ENCODE results near the gene KRTAP24-1.

KRTAP24-1 gene, protein sequence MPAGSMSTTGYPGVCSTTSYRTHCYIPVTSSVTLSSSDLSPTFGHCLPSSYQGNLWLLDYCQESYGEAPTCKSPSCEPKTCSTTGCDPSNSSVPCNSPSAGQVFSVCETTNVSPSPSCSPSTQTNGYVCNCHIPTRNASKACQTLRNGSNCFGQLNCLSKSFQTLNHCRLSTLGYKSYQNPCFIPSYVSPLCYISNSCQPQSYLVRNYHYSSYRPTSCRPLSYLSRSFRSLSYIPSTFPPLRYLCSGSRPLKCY

DNA sequence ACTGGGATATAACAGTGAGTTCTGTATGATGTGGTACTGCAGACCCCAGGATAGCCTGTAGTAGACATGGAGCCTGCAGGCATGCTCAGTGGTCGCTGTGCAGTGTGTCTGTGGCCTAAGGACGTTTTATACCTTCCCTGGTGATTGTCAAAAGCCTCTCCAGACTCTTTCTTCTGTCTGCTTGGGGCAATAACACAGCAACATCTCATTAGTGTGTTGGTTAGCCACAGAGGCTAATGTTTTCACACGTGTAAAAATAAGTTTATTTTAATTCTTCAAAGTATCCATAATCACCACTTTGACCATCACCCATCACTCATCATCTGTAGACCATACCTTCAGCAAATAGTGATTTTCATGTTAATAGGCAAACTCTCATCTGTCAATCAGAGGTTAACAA is at the start of gene KRTAP24-1:
TSS of gene KRTAP24-1 (minus strand) at position 101 of the 400 bp plus-strand sequence. CDS start at position 83, 18 bp downstream.
- no peak for DNase-seq (ENCODE audit: low read depth)

DNA sequence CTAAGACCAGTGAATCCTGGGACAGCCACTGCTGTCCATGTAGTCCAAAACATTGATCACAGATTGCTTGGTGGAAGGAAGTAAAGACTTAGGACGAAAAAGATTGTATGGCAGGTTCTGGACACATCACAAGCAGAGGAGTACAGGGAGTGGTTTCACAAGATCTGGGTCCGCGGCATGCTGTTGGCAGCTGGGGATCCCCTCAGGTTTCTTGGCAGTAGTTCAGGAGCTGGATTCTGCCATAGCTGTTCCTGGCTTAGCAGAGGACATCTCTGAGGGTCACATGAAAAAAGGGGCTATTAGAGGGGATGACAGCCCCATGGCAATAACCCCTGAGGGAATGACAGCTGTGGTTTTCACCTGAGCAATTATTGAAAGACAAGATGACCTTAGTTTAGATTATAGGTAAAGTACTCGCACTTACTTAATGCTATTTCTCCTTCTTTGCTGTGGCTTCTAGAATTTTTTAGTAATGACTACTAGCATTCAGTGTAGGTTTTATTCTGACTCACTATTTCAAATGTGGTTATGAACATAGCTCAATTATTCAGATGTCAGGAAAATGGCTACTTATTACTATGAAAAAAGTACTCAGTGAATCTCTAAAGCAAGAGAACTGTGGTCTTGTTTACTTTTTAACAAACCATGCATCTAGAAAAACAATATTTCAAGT is 46.6 kb upstream of the KRTAP24-1 start:
- no peak for DNase-seq (ENCODE audit: low read depth)

DNA sequence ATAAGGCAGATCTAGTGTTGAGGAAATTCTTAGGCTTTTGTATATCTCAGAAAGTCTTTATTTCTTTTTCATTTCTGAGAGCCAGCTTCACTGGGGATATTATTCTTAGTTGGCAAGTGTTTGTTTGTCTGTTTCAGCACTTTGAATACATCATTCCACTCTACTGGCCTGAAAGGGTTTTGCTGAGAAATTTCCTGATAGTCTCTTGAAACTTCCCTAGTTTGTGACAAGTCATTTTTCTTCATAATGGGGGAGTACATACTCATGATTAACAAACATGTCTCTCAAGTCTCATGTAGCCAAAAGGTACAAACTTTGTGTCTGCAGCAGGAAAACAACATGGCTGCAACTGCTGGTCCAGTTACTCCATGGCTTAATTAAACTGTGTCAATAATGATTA is 43.6 kb upstream of the KRTAP24-1 start:
- no peak for DNase-seq (ENCODE audit: low read depth)

DNA sequence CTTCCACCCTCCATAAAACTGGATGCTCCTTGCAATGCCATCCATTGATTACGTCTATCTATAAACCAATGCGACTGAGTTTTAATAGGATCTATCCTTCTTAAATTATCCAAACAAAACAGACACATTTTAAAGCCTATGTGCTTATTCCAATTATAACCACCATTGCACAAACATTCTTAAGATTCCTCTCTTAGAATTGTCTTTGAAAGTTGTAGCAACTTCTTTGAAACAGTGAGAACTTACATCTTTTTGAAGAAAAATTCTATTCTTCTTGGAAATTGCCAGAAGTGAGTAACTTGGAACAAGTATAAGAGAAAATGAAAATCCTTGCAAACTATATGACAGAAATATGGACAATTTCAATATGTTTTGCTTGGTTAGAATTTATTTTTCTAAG is 37.5 kb upstream of the KRTAP24-1 start, which contains the start of gene KRTAP26-1:
TSS of gene KRTAP26-1 (minus strand) at position 101 of the 400 bp plus-strand sequence. CDS start 280 bp downstream, outside the sequence.
- no peak for DNase-seq (ENCODE audit: low read depth)

DNA sequence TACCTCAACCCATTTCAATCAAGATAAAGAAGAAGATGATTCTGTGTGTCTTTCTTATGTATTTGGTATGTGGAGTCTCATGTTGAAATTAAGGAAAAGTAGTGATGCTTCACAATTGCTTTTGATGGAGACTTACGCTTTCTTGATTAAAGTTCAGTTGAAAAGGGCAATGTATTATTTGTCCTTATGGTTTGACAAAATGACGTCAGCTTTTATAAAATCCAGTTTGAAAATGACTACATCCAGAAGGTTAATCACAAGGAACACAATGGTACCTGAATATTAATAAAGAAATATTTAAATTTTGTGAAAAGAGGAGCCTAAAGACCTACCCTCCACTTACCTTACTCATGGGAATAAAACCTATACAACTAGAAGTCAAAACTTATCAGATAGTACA is 33.0 kb upstream of the KRTAP24-1 start:
- DNase-seq (ENCODE audit: low read depth), result no peak

DNA sequence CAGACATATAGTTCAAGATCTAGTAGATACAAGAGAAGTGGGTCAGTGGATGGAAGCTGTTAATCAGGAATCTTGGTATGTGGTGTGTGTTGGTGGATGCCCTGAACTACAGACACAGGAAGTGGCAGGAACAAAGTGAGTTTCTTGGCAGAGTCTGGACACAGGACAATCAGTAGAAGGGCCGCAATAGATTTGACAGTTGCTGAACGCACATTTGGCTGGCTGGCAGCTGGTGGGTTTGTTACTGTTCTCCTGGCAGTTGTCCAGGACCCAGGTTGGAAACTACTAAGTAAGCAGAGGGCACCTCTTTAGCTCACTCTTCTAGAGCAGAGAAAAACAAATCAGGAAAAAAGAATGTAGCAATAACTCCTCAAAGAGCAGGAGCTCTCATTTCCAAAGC is 24.1 kb upstream of the KRTAP24-1 start:
- no peak for DNase-seq (ENCODE audit: low read depth)

DNA sequence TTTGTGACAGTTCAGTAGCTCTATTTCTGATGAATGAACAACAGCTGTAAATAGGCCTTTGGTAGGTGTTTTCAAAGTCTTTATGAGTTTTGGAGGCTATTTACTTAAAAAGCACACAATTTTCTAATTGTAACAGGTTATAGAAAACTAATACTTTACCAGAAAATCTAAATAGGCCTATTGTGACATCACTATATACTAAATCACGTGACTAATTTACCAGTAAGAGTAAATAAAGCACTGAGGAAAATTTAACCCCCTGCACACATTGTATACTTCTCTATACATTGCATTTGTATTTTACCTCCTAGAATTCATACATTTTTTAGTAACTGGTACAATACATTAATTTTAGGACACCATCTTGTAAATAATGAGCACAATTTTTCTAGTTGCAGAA is 22.4 kb upstream of the KRTAP24-1 start:
- DNase-seq (ENCODE audit: low read depth), result no peak

DNA sequence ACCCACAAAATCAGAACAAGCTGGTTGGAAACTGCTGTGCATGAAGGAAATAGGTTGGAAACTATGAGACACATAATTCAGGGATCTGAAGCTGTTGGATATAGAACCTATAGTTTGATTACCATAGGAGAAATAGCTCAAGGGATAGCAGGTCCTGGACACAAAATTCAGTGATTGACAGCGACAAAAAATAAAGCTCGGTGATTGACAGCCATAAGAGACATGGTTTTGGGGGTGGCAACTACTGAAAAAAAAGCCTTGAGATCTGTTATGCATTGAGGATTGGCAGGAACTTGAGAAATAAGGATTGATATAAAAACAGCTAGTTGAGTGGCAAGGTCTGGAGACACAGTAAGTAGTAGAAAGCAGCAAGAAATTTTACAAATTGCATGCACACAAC is 6.5 kb upstream of the KRTAP24-1 start, which contains the start of gene KRTAP25-1:
TSS of gene KRTAP25-1 (minus strand) at position 300 of the 400 bp plus-strand sequence. CDS start at position 276, 24 bp downstream.
- DNase-seq (ENCODE audit: low read depth), result no peak

DNA sequence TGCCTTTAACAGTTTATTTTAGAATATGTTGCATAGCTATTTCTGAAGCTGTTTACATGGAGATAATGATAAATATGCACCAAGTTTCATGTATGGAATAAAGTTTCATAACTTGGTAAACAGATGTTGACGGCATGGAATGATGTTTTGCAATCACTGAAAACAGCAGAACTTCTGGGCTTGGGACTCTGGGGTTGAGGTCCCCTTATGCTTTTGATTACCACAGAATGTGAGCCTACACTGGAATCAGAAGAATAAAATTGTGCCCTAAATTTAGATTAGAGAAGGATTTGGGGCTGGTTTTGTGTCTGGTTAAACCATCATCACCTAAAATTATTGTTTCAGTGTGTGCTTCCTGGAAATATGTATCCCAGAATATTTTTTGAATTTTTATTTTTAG is 11.1 kb downstream of the KRTAP24-1 start:
- no peak for DNase-seq (ENCODE audit: low read depth)

DNA sequence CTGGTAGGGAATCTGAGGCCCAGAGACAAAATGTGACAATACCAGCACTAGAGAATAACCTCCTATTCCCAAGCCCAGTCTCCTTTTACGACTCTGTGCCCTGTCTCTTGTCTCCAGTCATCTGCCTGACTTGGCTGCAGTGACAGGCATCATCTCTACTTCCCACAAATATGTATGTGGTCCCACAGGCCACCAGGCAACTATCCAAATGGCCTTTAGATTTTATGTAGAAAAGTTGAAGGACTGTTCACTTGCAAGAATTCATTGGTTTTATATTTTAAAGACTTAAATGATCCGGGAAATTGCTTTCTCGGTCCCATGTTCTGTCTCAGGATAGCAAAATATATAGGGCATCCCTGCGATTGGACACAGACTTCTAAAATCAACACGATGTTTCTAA is 11.6 kb downstream of the KRTAP24-1 start:
- no peak for DNase-seq (ENCODE audit: low read depth)

DNA sequence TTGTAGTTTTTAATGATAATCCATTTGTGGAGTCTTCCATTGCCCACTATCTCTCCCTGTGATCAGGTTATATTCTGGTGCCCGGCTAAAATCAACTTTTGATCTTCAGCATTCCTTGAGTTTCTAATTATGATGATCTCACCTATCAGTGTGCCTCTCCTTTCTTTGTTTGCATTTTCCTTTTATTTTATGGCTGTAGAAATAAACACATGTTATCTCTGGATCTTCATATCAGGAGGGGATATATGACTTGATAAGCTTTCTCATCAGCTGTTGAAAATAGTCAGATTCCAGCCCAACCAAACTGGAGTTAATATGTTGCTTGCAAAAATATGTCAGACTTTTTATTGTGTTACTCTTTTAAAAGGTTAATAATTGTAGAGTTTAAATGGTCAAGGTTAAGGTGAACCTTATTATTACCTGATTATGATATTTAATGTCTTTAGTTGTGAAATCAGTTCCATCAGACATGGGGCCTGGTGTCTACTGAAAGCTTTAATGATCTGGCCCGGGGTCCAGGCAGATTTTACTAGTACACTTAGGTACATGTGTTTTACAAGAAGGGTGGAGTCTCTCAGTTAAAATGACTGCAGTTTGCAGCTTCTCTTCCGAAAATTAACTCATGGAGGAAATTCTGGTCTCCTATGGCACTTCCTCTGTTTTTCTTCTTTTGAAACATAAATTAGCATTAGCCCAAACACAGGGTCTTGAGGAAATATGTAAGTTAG is 12.8 kb downstream of the KRTAP24-1 start:
- no peak for DNase-seq (ENCODE audit: low read depth)

DNA sequence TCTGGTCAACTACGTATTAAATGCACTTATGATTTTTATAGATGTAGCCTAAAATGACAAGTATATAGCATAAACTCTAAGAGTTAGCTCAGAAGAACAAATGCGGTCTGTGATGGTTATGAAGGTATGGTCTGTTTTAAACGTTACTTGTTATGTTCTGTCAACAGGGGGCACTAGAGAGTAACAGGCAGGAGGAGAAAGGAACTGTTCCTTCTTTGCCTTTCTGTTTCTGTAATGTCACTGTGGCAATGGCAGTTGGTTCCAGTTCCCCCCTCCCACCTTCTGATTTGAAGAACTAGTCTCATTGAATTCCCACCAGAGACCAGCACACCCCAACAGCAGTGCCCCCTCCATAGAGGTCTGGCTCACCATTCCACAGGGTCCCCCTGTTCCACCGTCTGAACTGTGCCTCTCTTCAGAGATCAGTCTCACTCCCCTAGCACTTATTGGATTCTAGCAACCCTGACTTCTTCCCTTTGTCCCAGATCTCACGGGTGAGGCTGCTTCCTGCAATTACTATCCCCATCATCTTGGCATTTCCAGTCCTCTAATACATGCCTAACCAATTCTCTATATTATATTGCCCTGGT is 14.0 kb downstream of the KRTAP24-1 start:
- DNase-seq (ENCODE audit: low read depth), result no peak

DNA sequence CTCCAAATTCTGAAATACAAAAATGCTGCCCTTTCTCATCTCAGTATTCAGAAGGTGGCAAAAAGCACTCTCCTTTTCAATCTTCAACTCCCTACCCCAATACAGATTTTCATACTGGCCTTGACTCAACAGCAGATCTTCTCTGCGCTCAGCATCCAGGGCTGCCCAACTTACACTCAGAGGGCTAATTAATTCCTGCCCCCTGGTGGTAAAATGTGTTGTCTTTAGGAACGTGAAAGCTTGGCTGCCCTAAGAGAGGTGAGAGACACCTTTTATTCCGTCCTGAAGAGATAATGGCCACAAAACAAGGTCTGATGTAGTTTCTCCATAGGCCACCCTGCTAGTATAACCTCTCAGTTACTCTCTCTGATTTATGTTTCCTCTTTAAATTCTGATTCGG is 25.0 kb downstream of the KRTAP24-1 start:
- DNase-seq (ENCODE audit: low read depth), result no peak

DNA sequence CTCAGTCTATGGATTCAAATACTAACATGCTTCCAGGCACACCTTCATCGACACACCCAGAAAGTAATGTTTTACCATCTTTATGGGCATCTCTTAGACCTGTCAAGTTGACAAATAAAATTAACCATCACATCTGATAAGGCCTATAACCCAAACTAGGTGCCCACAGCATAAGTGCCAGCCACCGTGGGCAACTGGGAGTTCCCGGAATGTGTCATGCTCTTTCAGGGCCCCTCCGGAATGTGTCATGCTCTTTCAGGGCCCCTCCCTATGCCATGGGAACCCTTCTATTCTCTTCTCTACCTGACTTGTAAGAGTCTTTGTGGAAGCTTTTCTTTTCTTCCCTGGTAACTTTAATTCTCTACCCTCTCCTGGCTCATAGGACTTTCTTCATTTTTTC is 26.6 kb downstream of the KRTAP24-1 start:
- DNase-seq (ENCODE audit: low read depth), result no peak

DNA sequence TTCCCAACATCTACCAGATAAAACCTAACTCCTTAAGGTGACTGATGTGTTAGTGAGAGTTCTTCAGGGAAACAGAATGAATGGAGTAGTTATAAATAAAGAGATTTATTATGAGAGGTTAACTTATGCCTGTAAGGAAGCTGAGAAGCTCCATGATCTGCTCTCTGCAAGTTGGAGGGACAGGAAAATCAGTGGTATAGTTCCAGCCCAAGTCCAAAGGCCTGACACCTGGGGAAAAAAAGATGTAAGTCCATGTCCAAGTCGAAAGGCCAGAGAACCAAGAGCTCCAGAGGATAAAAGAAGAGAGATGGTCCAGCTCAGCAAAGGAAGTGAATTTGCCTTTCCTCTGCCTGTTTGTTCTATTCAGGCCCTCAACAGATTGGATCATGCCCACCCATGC is 27.1 kb downstream of the KRTAP24-1 start:
- no peak for DNase-seq (ENCODE audit: low read depth)

DNA sequence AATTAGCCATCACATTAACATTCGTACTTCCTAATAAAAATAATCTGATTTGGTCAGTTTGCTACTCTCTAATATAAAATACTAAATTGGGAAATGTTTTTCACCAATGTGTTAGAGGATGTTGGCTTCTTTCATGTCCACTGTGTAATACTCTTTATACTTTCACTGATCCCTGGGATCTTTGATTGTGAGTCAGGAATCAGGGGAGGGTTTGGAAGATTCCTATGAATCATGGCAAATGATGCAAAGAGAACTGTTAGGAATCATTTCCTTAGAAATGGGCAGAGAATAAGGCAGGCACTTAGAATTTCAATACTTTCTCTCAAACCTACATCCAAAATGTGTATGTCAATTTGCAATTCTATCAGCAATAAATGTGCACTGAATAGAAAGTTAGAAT is 31.0 kb downstream of the KRTAP24-1 start:
- no peak for DNase-seq (ENCODE audit: low read depth)

DNA sequence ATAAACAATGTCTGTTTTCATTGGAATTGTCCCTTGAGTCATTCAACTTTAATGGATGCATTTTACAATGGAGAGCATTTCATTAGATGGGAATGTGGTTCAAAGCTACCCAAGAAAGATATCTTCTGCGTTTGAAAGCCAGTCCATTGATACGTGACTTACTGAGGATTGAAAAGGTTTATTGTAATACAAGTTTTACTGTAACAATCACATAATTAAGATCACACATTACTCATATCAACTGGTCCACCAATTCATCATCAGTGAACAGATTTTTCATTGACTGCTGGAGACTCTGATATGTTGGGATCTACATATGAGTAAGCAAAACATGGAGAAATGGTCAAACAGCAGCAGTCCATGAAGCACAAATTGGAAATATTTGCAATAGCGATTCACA is 32.8 kb downstream of the KRTAP24-1 start:
- DNase-seq (ENCODE audit: low read depth), result no peak

DNA sequence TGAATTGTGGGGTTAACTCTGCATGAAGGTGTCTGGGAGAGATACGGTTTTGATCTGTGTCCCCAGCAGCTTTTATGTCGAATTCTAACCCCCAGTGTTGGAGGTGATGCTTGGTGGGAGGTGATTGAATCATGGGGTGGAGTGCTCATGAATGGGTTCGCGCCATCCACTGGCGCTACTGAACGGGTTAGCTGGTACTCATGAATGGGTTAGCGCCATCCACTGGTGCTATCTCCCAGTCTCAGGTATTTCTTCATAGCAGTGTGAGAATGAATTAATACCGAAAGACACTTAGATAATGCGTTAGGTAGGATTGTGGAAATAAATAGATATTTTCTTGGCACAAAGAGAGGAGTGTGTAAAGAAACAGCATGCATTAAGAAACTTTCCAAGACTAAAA is 33.9 kb downstream of the KRTAP24-1 start:
- no peak for DNase-seq (ENCODE audit: low read depth)

DNA sequence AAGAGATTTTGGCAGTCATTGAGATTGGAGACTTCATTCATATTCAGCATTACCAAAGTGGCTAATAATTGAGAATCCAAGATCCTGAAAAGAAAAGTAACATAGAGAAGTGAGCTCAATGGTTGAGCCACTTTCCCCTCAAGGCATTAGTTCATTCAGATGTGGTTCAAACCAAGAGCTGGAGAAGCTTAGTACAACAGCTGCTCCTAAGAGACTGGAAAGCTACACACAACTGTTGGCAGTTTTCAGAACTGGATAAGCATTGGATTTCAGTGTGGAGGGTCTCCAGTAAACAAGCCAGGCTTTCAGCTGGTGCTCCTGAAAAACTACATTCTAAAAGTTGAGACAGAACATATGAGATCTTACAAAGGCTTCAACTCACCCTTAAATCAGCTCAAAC is 37.7 kb downstream of the KRTAP24-1 start:
- no peak for DNase-seq (ENCODE audit: low read depth)

DNA sequence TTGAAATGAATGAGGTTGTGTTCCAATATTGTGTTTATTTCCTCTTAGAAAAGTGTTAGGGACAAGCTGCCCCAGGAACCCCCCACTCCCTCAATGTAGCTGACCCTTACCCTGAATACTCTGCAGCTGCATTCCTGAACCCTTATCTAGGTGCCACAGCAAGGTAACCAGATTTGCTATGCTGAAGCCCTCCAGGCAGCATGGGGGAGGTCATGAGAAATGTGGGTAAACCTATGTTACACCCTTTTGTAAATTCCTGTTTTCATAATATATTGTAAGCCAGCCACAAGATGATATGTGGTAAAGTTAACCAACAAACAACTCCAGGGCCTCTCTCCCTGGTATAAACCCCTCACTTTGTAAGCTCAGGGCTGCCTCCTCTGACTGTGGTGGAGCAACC is 39.1 kb downstream of the KRTAP24-1 start:
- DNase-seq (ENCODE audit: low read depth), result no peak

DNA sequence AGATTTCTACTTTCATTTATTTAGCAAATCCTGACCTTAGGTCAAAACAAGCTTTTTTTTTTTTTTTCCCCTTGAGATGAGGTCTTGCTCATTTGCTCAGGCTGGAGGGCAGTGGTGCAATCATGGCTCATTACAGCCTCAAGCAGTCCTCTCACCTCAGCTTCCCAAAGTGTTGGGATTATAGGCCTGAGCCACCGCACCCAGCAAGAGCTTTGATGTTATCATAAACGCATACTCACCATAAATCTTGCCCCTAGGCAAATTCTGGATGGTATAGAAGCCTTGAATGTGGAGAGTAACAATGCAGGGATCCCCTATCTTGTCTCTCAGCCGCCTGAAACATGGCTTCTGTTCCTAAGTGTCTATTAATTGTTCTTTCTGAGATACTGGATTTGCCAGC is 42.1 kb downstream of the KRTAP24-1 start:
- no peak for DNase-seq (ENCODE audit: low read depth)

DNA sequence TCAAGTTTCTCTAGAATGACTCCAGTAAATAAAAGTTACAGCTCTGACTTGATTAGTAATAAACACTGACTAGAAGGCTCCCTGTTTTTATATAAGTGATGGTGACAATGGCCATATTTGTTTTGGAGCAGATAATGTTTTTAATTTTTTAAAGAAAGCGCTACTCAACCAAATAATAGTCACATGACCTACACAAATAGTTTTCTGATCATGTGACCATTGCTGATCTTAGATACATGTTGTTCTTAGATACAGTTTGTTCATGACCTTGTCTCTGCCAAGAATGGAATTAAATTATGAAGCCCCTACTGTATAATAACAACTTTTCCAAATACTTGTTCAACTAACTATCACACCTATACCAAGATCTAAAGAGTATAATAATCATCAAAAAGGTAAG is 44.6 kb downstream of the KRTAP24-1 start:
- no peak for DNase-seq (ENCODE audit: low read depth)

DNA sequence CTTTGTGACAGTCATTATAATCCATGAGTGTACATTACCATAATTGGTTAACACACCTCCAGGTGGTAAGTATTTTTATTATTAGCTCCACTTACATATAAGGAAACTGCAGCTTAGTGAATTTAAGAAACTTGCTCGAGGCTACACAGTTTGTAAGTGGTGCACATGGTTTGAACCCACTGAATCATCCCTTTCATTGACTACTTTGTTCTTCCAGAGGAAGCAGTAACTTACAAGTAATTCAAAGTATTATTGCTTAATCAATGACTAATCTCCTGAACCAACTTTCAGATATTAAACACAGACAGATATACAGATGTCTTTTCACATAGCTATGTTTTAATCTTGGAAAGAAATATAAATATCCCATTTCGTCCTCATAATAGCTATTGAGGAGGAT is 48.1 kb downstream of the KRTAP24-1 start:
- DNase-seq (ENCODE audit: low read depth), result no peak

All from activated T-cell treated with anti-CD3 and anti-CD28 coated beads for 24 hours (primary cell).